GM12878 (cell line): ENCODE measurements around the gene SLC45A1. TPM values are rescaled to one million over a fixed set of nuclear protein-coding genes. Genes with fewer than 3 reads are reported as not detected.

Experiments used
- ATAC-seq: fragments of 200-7000 bp; cut with Tn5 transposase; 3 replicates; pipeline ENCODE4 v1.9.1; 2020; ENCODE audit warnings: mild to moderate bottlenecking, moderate library complexity
- BruUV-seq: library from RNA; stranded (reverse); fragments of 400-500 nt; replicated peaks from 2 replicates; lab custom pipeline; 2021; lab: Mats Ljungman, UMichigan
- CTCF ChIA-PET: fragments of 300-600 bp; sonication (Branson Sonifier 250); formaldehyde crosslinking; extraction: SDS; loops from one replicate; lab custom pipeline; 2021; ENCODE audit warnings: inconsistent platforms; lab: Yijun Ruan, JAX
- POLR2A ChIA-PET: fragments of 350-600 bp; formaldehyde crosslinking; extraction: SDS; loops from one replicate; lab custom pipeline; 2021; ENCODE audit warnings: inconsistent platforms; lab: Charles Lee
- RAD21 ChIA-PET: fragments of 300-600 bp; sonication (Branson Sonifier 250); formaldehyde crosslinking; loops from one replicate; lab custom pipeline; 2023; ENCODE audit warnings: antibody characterized with exemption; ENCODE audit not compliant: unreplicated experiment; lab: Charles Lee
- SMC1A ChIA-PET: fragments of 300-600 bp; sonication (Branson Sonifier 250); formaldehyde crosslinking; loops from one replicate; lab custom pipeline; 2023; ENCODE audit not compliant: unreplicated experiment, uncharacterized antibody; lab: Charles Lee
- DNase-seq: peaks from one replicate; pipeline ENCODE4 v3.0.0-alpha.2; 2011; ENCODE audit warnings: low read depth, low spot score
- FAIRE-seq: peaks from 3 replicates; lab custom pipeline; 2011; peaks lifted over from hg19 to GRCh38; lab: Jason Lieb, UNC
- H2AFZ ChIP-seq: 2 replicates; pipeline ENCODE4 v1.6.0; 2011; ENCODE audit warnings: low read depth, low read length, control low read depth; ENCODE audit not compliant: control insufficient read depth
- H3K27ac ChIP-seq: 2 replicates; pipeline ENCODE4 v1.5.1; 2011; ENCODE audit warnings: control low read depth; ENCODE audit not compliant: control insufficient read depth, insufficient read depth
- H3K27me3 ChIP-seq, 2 experiments: replicated peaks in 1 of 2; 2 replicates each; pipeline versions ENCODE4 v1.6.0 to v1.6.1; 2011; ENCODE audit warnings: low read length in 1 of 2; ENCODE audit not compliant: control insufficient read depth in 2 of 2, insufficient read depth in 2 of 2
- H3K36me3 ChIP-seq, 2 experiments: 2 replicates each; pipeline ENCODE4 v1.5.1; 2011; ENCODE audit warnings: low read length in 1 of 2; ENCODE audit not compliant: control insufficient read depth in 2 of 2, insufficient read depth in 2 of 2
- H3K4me1 ChIP-seq: 2 replicates; pipeline ENCODE4 v1.6.1; 2011; ENCODE audit warnings: mild to moderate bottlenecking, low read length, moderate library complexity, mixed read lengths; ENCODE audit not compliant: control insufficient read depth, insufficient read depth
- H3K4me2 ChIP-seq: 2 replicates; pipeline ENCODE4 v1.6.0; 2011; ENCODE audit warnings: control low read depth; ENCODE audit not compliant: control insufficient read depth, insufficient read depth
- H3K4me3 ChIP-seq: fragments of 200-600 bp; sonication (generic); 2 replicates; pipeline ENCODE4 v1.5.1; 2016
- H3K79me2 ChIP-seq: 2 replicates; pipeline ENCODE4 v1.6.0; 2011; ENCODE audit warnings: low read length; ENCODE audit not compliant: control insufficient read depth, insufficient read depth
- H3K9ac ChIP-seq: 2 replicates; pipeline ENCODE4 v1.8.0; 2011; ENCODE audit warnings: low read length, control low read depth, mixed read lengths; ENCODE audit not compliant: control insufficient read depth, insufficient read depth
- H3K9me3 ChIP-seq: replicated peaks from 3 replicates; pipeline ENCODE4 v1.5.1; 2011; ENCODE audit warnings: mild to moderate bottlenecking, low read length; ENCODE audit not compliant: control insufficient read depth, insufficient read depth
- H4K20me1 ChIP-seq: 2 replicates; pipeline ENCODE4 v1.6.0; 2011; ENCODE audit not compliant: control insufficient read depth, insufficient read depth
- FOXM1 ChIP-seq: IDR thresholded peaks from 2 replicates; pipeline ENCODE4 v1.6.1; 2012; ENCODE audit warnings: low read depth, mild to moderate bottlenecking, inconsistent platforms, low read length, moderate library complexity
- HDGF ChIP-seq: fragments of 450-650 bp; IDR thresholded peaks from 2 replicates; pipeline ENCODE4 v1.6.1; 2016; ENCODE audit warnings: antibody characterized with exemption
- KAT2A ChIP-seq: conservative IDR thresholded peaks from 2 replicates; pipeline ENCODE4 v1.6.1; 2011; ENCODE audit warnings: low read depth, low read length; ENCODE audit not compliant: control insufficient read depth
- KDM1A ChIP-seq: fragments of 200-600 bp; sonication (generic); IDR thresholded peaks from 2 replicates; pipeline ENCODE4 v1.6.1; 2016; ENCODE audit warnings: borderline replicate concordance
- RAD21 ChIP-seq: IDR thresholded peaks from 2 replicates; pipeline ENCODE4 v1.6.1; 2011; ENCODE audit warnings: mild to moderate bottlenecking, low read depth, low read length, moderate library complexity; ENCODE audit not compliant: insufficient read depth
- SIX5 ChIP-seq: IDR thresholded peaks from 2 replicates; pipeline ENCODE4 v1.6.1; 2011; ENCODE audit warnings: mild to moderate bottlenecking, low read depth, low read length, moderate library complexity; ENCODE audit not compliant: severe bottlenecking
- STAT1 ChIP-seq: fragments of 450-650 bp; conservative IDR thresholded peaks from 2 replicates; pipeline ENCODE4 v1.6.1; 2014; ENCODE audit warnings: antibody characterized with exemption, mild to moderate bottlenecking
- SUPT20H ChIP-seq: IDR thresholded peaks from 2 replicates; pipeline ENCODE4 v1.6.1; 2011; ENCODE audit warnings: low read depth, mild to moderate bottlenecking, low read length, moderate library complexity, borderline replicate concordance; ENCODE audit not compliant: control insufficient read depth
- WGBS: methylation state at CpG from one replicate; pipeline ENCODE4 v1.1.6; 2016; ENCODE audit warnings: low lambda C conversion rate; ENCODE audit not compliant: insufficient replicate concordance, insufficient coverage; ENCODE audit errors: missing lambda C conversion rate; 5-methylcytosine and 5-hydroxymethylcytosine counted together
- in situ Hi-C: fragments of 300-500 bp; cut with MboI; formaldehyde crosslinking; loops from 9 replicates; pipeline ENCODE4 v1.14.3; 2018; ENCODE audit warnings: mixed read lengths
- intact Hi-C: fragments of 100-400 bp; cut with micrococcal nuclease; formaldehyde crosslinking; loops from one replicate; pipeline ENCODE4 v1.14.2; 2022; ENCODE audit not compliant: unreplicated experiment
- polyA plus RNA-seq, 11 experiments: library from polyadenylated mRNA; depleted of rRNA in 4 of 11; unstranded in 6 of 11; stranded (reverse) in 5 of 11; fragments of >200 nt; fragmentation: Nextera tagmentation in 4 of 11; fragmentation: Illumina TruSeq in 1 of 11; extraction: Ambion mirVana in 4 of 11; extraction: Trizol in 1 of 11; gene quantifications; 1 replicate in 1 of 11; 2 replicates in 10 of 11; pipeline versions ENCODE4 v1.2.1 to v1.2.3, GENCODE V29; 2011 to 2016; ENCODE audit warnings: inconsistent platforms in 2 of 11, missing spikeins in 2 of 11, low read depth in 1 of 11
- total RNA-seq, 4 experiments: library from RNA; depleted of rRNA in 3 of 4; stranded (reverse); fragments of >200 nt in 3 of 4; fragmentation: Illumina TruSeq in 1 of 4; extraction: Trizol in 1 of 4; gene quantifications; 2 replicates each; pipeline versions ENCODE4 v1.2.1 to v1.2.3, GENCODE V29; 2013 to 2021
- TF ChIP-seq, protein P1 (sequence below): fragments of 450-650 bp; conservative IDR thresholded peaks from 2 replicates; pipeline ENCODE4 v1.6.1; 2017; ENCODE audit warnings: mild to moderate bottlenecking, moderate library complexity
- TF ChIP-seq, protein P2 (sequence below): fragments of 450-650 bp; IDR thresholded peaks from 2 replicates; pipeline ENCODE4 v1.6.1; 2016; ENCODE audit warnings: mild to moderate bottlenecking
- TF ChIP-seq, protein P3 (sequence below): fragments of 150-350 bp; IDR thresholded peaks from 2 replicates; pipeline ENCODE4 v1.6.1; 2014; ENCODE audit warnings: mild to moderate bottlenecking, low read depth, low read length
- TF ChIP-seq, protein P4 (sequence below): IDR thresholded peaks from 2 replicates; pipeline ENCODE4 v1.6.1; 2011; ENCODE audit warnings: low read depth, low read length, improper control_type of control experiment, borderline replicate concordance
- TF ChIP-seq, protein P5 (sequence below): fragments of 450-650 bp; IDR thresholded peaks from 2 replicates; pipeline ENCODE4 v1.6.1; 2016; ENCODE audit warnings: mild to moderate bottlenecking, moderate library complexity, borderline replicate concordance

Gene SLC45A1
- total and polyA plus RNA-seq, 10 of the 15 experiments (the other 5 are each of a cell fraction or from before 2014, with no cell fraction given) = 0.07 to 0.23 (median 0.13) TPM; not detected in 6

DNA sequence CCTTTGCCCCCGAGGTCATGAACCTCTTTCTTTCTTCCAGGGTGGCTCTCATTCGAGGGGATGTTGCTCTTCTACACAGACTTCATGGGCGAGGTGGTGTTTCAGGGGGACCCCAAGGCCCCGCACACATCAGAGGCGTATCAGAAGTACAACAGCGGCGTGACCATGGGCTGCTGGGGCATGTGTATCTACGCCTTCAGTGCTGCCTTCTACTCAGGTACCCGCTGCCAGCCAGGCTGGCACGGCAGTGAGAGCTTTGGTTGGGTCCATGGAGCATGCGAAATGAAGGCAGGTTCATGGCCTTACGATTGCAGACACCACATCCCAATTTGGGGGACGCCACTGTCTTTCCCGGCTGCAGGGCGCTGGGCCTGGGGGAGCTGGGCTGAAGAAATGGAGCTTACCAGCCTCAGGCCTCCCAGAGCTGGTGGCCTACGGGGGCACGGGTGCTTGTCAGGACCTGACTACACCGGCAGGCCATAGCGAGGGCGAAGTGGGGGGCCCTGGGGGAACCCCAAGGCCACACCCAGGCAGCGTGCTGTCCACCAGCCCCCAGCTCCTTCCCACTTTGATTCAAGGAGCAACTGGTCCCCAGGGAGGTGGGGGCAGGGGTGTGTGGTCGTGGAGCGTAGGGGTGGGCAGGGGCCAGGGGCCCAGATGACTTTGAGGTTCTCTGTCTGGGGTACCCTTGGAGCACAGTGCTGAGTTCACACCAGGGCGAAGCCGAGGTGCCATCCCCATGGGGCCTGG, 20.0 kb downstream of the SLC45A1 start:
- no peak overlapping the region for H2AFZ ChIP-seq
- DNase-seq (no peak), FAIRE-seq (no peak), ATAC-seq (no peak)
- H3K4me1 ChIP-seq = no peaks in the 10 kb centered on the region
- no TSS peak for BruUV-seq
- no peak overlapping the region for H3K4me3 ChIP-seq
- no peaks in the 10 kb centered on the region for H3K79me2 ChIP-seq
- RAD21 ChIA-PET = no interaction called here
- no peak overlapping the region for H3K9ac ChIP-seq
- intact Hi-C loops = no loop called here
- no peaks in the 10 kb centered on the region for H3K36me3 ChIP-seq
- H3K27me3 ChIP-seq = no peaks in the 10 kb centered on the region
- SMC1A ChIA-PET = no interaction called here
- no peak overlapping the region for H3K27ac ChIP-seq
- CTCF ChIA-PET = no interaction called here
- no peaks in the 10 kb centered on the region for H4K20me1 ChIP-seq
- WGBS = 70% methylated on average over 23 of the region's 25 CpGs
- in situ Hi-C loops = no loop called here
- no peak overlapping the region for H3K4me2 ChIP-seq
- POLR2A ChIA-PET = no interaction called here
- no peaks in the 10 kb centered on the region; the same call in 2 of the 3 replicates for H3K9me3 ChIP-seq
- TF ChIP-seq, protein P1, sequence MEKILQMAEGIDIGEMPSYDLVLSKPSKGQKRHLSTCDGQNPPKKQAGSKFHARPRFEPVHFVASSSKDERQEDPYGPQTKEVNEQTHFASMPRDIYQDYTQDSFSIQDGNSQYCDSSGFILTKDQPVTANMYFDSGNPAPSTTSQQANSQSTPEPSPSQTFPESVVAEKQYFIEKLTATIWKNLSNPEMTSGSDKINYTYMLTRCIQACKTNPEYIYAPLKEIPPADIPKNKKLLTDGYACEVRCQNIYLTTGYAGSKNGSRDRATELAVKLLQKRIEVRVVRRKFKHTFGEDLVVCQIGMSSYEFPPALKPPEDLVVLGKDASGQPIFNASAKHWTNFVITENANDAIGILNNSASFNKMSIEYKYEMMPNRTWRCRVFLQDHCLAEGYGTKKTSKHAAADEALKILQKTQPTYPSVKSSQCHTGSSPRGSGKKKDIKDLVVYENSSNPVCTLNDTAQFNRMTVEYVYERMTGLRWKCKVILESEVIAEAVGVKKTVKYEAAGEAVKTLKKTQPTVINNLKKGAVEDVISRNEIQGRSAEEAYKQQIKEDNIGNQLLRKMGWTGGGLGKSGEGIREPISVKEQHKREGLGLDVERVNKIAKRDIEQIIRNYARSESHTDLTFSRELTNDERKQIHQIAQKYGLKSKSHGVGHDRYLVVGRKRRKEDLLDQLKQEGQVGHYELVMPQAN = no peak
- TF ChIP-seq, protein P2, sequence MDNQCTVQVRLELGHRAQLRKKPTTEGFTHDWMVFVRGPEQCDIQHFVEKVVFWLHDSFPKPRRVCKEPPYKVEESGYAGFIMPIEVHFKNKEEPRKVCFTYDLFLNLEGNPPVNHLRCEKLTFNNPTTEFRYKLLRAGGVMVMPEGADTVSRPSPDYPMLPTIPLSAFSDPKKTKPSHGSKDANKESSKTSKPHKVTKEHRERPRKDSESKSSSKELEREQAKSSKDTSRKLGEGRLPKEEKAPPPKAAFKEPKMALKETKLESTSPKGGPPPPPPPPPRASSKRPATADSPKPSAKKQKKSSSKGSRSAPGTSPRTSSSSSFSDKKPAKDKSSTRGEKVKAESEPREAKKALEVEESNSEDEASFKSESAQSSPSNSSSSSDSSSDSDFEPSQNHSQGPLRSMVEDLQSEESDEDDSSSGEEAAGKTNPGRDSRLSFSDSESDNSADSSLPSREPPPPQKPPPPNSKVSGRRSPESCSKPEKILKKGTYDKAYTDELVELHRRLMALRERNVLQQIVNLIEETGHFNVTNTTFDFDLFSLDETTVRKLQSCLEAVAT = no peak
- TF ChIP-seq KDM1A = no peak
- no peak for TF ChIP-seq HDGF
- no peak for TF ChIP-seq KAT2A
- TF ChIP-seq, protein P3, sequence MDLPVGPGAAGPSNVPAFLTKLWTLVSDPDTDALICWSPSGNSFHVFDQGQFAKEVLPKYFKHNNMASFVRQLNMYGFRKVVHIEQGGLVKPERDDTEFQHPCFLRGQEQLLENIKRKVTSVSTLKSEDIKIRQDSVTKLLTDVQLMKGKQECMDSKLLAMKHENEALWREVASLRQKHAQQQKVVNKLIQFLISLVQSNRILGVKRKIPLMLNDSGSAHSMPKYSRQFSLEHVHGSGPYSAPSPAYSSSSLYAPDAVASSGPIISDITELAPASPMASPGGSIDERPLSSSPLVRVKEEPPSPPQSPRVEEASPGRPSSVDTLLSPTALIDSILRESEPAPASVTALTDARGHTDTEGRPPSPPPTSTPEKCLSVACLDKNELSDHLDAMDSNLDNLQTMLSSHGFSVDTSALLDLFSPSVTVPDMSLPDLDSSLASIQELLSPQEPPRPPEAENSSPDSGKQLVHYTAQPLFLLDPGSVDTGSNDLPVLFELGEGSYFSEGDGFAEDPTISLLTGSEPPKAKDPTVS = no peak
- TF ChIP-seq SIX5 = no peak
- TF ChIP-seq, protein P4, sequence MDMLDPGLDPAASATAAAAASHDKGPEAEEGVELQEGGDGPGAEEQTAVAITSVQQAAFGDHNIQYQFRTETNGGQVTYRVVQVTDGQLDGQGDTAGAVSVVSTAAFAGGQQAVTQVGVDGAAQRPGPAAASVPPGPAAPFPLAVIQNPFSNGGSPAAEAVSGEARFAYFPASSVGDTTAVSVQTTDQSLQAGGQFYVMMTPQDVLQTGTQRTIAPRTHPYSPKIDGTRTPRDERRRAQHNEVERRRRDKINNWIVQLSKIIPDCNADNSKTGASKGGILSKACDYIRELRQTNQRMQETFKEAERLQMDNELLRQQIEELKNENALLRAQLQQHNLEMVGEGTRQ = no peak
- TF ChIP-seq RAD21 = no peak
- no peak for TF ChIP-seq STAT1
- TF ChIP-seq FOXM1 = no peak
- TF ChIP-seq, protein P5, sequence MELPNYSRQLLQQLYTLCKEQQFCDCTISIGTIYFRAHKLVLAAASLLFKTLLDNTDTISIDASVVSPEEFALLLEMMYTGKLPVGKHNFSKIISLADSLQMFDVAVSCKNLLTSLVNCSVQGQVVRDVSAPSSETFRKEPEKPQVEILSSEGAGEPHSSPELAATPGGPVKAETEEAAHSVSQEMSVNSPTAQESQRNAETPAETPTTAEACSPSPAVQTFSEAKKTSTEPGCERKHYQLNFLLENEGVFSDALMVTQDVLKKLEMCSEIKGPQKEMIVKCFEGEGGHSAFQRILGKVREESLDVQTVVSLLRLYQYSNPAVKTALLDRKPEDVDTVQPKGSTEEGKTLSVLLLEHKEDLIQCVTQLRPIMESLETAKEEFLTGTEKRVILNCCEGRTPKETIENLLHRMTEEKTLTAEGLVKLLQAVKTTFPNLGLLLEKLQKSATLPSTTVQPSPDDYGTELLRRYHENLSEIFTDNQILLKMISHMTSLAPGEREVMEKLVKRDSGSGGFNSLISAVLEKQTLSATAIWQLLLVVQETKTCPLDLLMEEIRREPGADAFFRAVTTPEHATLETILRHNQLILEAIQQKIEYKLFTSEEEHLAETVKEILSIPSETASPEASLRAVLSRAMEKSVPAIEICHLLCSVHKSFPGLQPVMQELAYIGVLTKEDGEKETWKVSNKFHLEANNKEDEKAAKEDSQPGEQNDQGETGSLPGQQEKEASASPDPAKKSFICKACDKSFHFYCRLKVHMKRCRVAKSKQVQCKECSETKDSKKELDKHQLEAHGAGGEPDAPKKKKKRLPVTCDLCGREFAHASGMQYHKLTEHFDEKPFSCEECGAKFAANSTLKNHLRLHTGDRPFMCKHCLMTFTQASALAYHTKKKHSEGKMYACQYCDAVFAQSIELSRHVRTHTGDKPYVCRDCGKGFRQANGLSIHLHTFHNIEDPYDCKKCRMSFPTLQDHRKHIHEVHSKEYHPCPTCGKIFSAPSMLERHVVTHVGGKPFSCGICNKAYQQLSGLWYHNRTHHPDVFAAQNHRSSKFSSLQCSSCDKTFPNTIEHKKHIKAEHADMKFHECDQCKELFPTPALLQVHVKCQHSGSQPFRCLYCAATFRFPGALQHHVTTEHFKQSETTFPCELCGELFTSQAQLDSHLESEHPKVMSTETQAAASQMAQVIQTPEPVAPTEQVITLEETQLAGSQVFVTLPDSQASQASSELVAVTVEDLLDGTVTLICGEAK = no peak
- no peak for TF ChIP-seq SUPT20H
